K562 (cell line): Measurements from ENCODE around the gene CACNA2D4. TPM values are rescaled to one million over a fixed set of nuclear protein-coding genes. Genes with fewer than 3 reads are reported as not detected.

Experiments used
- ATAC-seq: fragments of 200-7000 bp; cut with Tn5 transposase; 3 replicates; pipeline ENCODE4 v1.9.1; 2020; ENCODE audit warnings: moderate library complexity
- BruUV-seq: library from RNA; stranded (reverse); fragments of 400-500 nt; replicated peaks from 2 replicates; lab custom pipeline; 2021; lab: Mats Ljungman, UMichigan
- CTCF ChIA-PET: fragments of 300-600 bp; formaldehyde crosslinking; extraction: SDS; loops from one replicate; lab custom pipeline; 2021; ENCODE audit warnings: low intra/inter-chr PET ratio; lab: Yijun Ruan, JAX
- POLR2A ChIA-PET: fragments of 300-600, 350-650 bp; sonication (Branson Sonifier 250); formaldehyde crosslinking; extraction: SDS; loops from one replicate; lab custom pipeline; 2021; ENCODE audit warnings: antibody characterized with exemption, inconsistent platforms; lab: Yijun Ruan, JAX
- DNase-seq, 4 experiments: peaks; one replicate each; pipeline versions ENCODE4 v3.0.0 to v3.0.0-alpha.2; 2011 to 2018; ENCODE audit warnings: low spot score in 3 of 4, mixed read lengths in 3 of 4; ENCODE audit errors: extremely low read depth in 1 of 4
- FAIRE-seq: peaks from 2 replicates; lab custom pipeline; 2011; peaks lifted over from hg19 to GRCh38; lab: Jason Lieb, UNC
- H2AFZ ChIP-seq: 2 replicates; pipeline ENCODE4 v1.6.0; 2011; ENCODE audit warnings: low read depth, low read length, control low read depth, inconsistent platforms
- H3K27ac ChIP-seq: fragments of 200-600 bp; 3 replicates; pipeline ENCODE4 v1.8.0; 2011; ENCODE audit warnings: low read depth, mild to moderate bottlenecking, control low read depth, inconsistent platforms, low read length, moderate library complexity, mixed read lengths; ENCODE audit errors: extremely low read depth
- H3K27me3 ChIP-seq, 2 experiments: fragments of 300-600 bp in 1 of 2; 2 replicates in 1 of 2; 3 replicates in 1 of 2; pipeline versions ENCODE4 v1.6.0 to v1.8.0; 2011; ENCODE audit warnings: inconsistent platforms in 2 of 2, low read length in 2 of 2, mild to moderate bottlenecking in 1 of 2, mixed read lengths in 1 of 2, moderate library complexity in 1 of 2; ENCODE audit not compliant: control insufficient read depth in 2 of 2, insufficient read depth in 2 of 2
- H3K36me3 ChIP-seq: fragments of 300-600 bp; 3 replicates; pipeline ENCODE4 v1.8.0; 2011; ENCODE audit warnings: mild to moderate bottlenecking, low read length, inconsistent platforms; ENCODE audit not compliant: control insufficient read depth, insufficient read depth
- H3K4me1 ChIP-seq, 2 experiments: fragments of 200-600 bp in 1 of 2; replicated peaks in 1 of 2; 2 replicates in 1 of 2; 3 replicates in 1 of 2; pipeline versions ENCODE4 v1.5.1 to v1.8.0; 2011; ENCODE audit warnings: inconsistent platforms in 2 of 2, low read length in 2 of 2, mild to moderate bottlenecking in 1 of 2, mixed read lengths in 1 of 2, moderate library complexity in 1 of 2; ENCODE audit not compliant: control insufficient read depth in 2 of 2, insufficient read depth in 2 of 2
- H3K4me2 ChIP-seq: 2 replicates; pipeline ENCODE4 v1.6.1; 2011; ENCODE audit warnings: low read length, control low read depth, inconsistent platforms, mixed read lengths; ENCODE audit not compliant: insufficient read depth
- H3K4me3 ChIP-seq: fragments of 200-600 bp; sonication (generic), shearing (Covaris generic); 2 replicates; pipeline ENCODE4 v1.5.1; 2016; ENCODE audit warnings: control low read depth, inconsistent platforms
- H3K79me2 ChIP-seq: fragments of 200-600 bp; 3 replicates; pipeline ENCODE4 v1.8.0; 2011; ENCODE audit warnings: low read length, inconsistent platforms; ENCODE audit not compliant: control insufficient read depth, insufficient read depth
- H3K9ac ChIP-seq, 2 experiments: 2 replicates each; pipeline versions ENCODE4 v1.6.0 to v1.6.1; 2011; ENCODE audit warnings: low read depth in 2 of 2, low read length in 2 of 2, control low read depth in 1 of 2, inconsistent platforms in 1 of 2, mild to moderate bottlenecking in 1 of 2, mixed read lengths in 1 of 2; ENCODE audit not compliant: insufficient read depth in 1 of 2
- H3K9me1 ChIP-seq: one replicate; pipeline ENCODE4 v1.6.0; 2011; ENCODE audit warnings: inconsistent platforms, mild to moderate bottlenecking, low read length, moderate library complexity; ENCODE audit not compliant: control insufficient read depth, insufficient read depth
- H3K9me3 ChIP-seq: replicated peaks from 2 replicates; pipeline ENCODE4 v1.5.1; 2011; ENCODE audit warnings: low read depth, low read length, inconsistent platforms; ENCODE audit not compliant: control insufficient read depth, insufficient read depth
- H4K20me1 ChIP-seq: replicated peaks from 2 replicates; pipeline ENCODE4 v1.6.1; 2011; ENCODE audit warnings: low read length, inconsistent platforms, mixed read lengths; ENCODE audit not compliant: control insufficient read depth, insufficient read depth
- ETS2 ChIP-seq: IDR thresholded peaks from 2 replicates; pipeline ENCODE4 v1.6.1; 2016; ENCODE audit warnings: borderline replicate concordance, missing genetic modification characterization, mild to moderate bottlenecking, moderate library complexity, missing compliant biosample characterization; ENCODE audit not compliant: poor library complexity, severe bottlenecking
- EZH2 ChIP-seq: IDR thresholded peaks from 2 replicates; pipeline ENCODE4 v1.6.1; 2012; ENCODE audit warnings: low read depth, mild to moderate bottlenecking, inconsistent platforms, low read length, borderline replicate concordance
- MAZ ChIP-seq, 2 experiments: fragments of 450-650 bp in 1 of 2; sonication (generic) in 1 of 2; formaldehyde crosslinking; IDR thresholded peaks in 1 of 2; conservative IDR thresholded peaks in 1 of 2; 2 replicates each; pipeline versions ENCODE4 v1.4.0 to v1.5.0; 2020; ENCODE audit warnings: mild to moderate bottlenecking in 1 of 2, missing genetic modification reagents in 1 of 2
- SNIP1 ChIP-seq: fragments of 450-650 bp; IDR thresholded peaks from 2 replicates; pipeline ENCODE4 v1.7.1; 2017; ENCODE audit warnings: low read depth, mild to moderate bottlenecking
- ZNF217 ChIP-seq: sonication (generic); formaldehyde crosslinking; IDR thresholded peaks from 2 replicates; pipeline ENCODE4 v1.8.0; 2022; ENCODE audit warnings: mild to moderate bottlenecking, missing genetic modification reagents
- ZNF77 ChIP-seq: fragments of 250-450 bp; sonication (Bioruptor Pico); IDR thresholded peaks from 2 replicates; pipeline ENCODE4 v1.5.0; 2020
- WGBS: fragments of 100-300 bp; shearing (Covaris generic); methylation state at CpG from one replicate; pipeline ENCODE4 v1.1.6; 2016; ENCODE audit warnings: low coverage, mixed read lengths; ENCODE audit not compliant: insufficient coverage; ENCODE audit errors: missing lambda C conversion rate; 5-methylcytosine and 5-hydroxymethylcytosine counted together
- in situ Hi-C: fragments of 300-500 bp; cut with MboI; formaldehyde crosslinking; loops from 4 replicates; pipeline ENCODE4 v1.15.0; 2018; ENCODE audit warnings: inconsistent platforms, mixed read lengths
- intact Hi-C: fragments of 100-400 bp; cut with micrococcal nuclease; formaldehyde crosslinking; loops from 2 replicates; pipeline ENCODE4 v1.14.2; 2022
- polyA plus RNA-seq, 8 experiments: library from polyadenylated mRNA; depleted of rRNA in 4 of 8; stranded (reverse) in 5 of 8; unstranded in 3 of 8; fragments of >200 nt; fragmentation: Nextera tagmentation in 2 of 8; fragmentation: Illumina TruSeq in 1 of 8; extraction: Ambion mirVana in 2 of 8; extraction: Trizol in 1 of 8; gene quantifications; 2 replicates each; pipeline versions ENCODE4 v1.2.1 to v1.2.3, GENCODE V29; 2011 to 2014; ENCODE audit warnings: inconsistent platforms in 1 of 8, missing spikeins in 1 of 8
- total RNA-seq, 7 experiments: library from RNA; depleted of rRNA in 6 of 7; stranded (reverse); fragments of >200 nt in 6 of 7; fragmentation: Illumina TruSeq in 2 of 7; extraction: Trizol in 2 of 7; gene quantifications; 2 replicates each; pipeline versions ENCODE4 v1.2.1 to v1.2.3, GENCODE V29; 2011 to 2021; ENCODE audit warnings: low replicate concordance in 1 of 7
- TF ChIP-seq, protein P1 (sequence below): fragments of 450-650 bp; IDR thresholded peaks from 2 replicates; pipeline ENCODE4 v1.6.1; 2016; ENCODE audit warnings: low read depth
- TF ChIP-seq, protein P2 (sequence below), 3 experiments: fragments of 200-800 bp in 1 of 3; fragments of 250-450 bp in 1 of 3; fragments of 450-650 bp in 1 of 3; sonication (Bioruptor Pico) in 1 of 3; sonication (Bioruptor generic) in 1 of 3; formaldehyde crosslinking in 1 of 3; IDR thresholded peaks; 2 replicates each; pipeline versions ENCODE4 v1.6.1 to v1.8.0; 2016 to 2022; ENCODE audit warnings: mild to moderate bottlenecking in 2 of 3, missing genetic modification characterization in 2 of 3, missing compliant biosample characterization in 1 of 3, moderate library complexity in 1 of 3

Gene CACNA2D4
- total and polyA plus RNA-seq, 9 of the 15 experiments (the other 6 are each of a cell fraction or from before 2014, with no cell fraction given), result 0.04 to 0.69 (median 0.40) TPM; not detected in 3

DNA sequence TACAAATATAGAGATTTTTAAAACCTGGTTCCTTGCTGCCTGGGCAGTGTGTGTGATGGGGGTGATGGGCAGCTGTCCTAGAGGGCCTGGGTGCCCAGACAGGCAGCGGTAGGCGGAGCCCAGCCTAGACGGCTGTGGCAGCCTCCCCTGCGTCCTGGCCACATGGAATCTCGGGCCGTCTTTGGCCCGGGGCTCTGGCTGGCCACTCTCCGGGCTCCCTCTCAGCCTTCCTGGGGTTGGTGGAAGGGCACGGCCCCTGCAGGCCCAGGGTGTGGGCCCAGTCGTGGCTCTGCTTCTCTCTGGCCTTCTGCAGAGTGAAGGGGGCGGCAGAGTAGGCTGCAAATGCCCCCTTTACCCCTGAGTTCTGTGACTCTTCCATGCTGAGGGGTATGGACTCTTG, 95.8 kb downstream of the CACNA2D4 start:
- no peak overlapping the region for H3K4me2 ChIP-seq
- H3K36me3 ChIP-seq, result no peaks in the 10 kb centered on the region
- H3K4me1 ChIP-seq, result peaks cover 0 to 17% of the 10 kb centered on the region in 2 experiments; a peak in 2 of 5 replicates
- intact Hi-C loops, result no loop called here
- no peak overlapping the region for H3K9ac ChIP-seq
- H3K27me3 ChIP-seq, result peaks cover 29 to 81% of the 10 kb centered on the region in 2 experiments; a peak in 4 of 5 replicates
- ATAC-seq (no peak), FAIRE-seq (no peak), DNase-seq (no peak)
- no peak overlapping the region for H2AFZ ChIP-seq
- H3K27ac ChIP-seq, result no peak overlapping the region
- peaks cover 6% of the 10 kb centered on the region; the same call in 1 of the 2 replicates for H4K20me1 ChIP-seq
- POLR2A ChIA-PET, result no interaction called here
- no peak for TF ChIP-seq ZNF77 (CRISPR knock-in tag)
- TF ChIP-seq MAZ (CRISPR knock-in tag; conservative IDR thresholded peaks at IDR 0.05 in 1 of 2, IDR thresholded peaks at IDR 0.05 in 1 of 2), result no peak
- TF ChIP-seq, protein P1, sequence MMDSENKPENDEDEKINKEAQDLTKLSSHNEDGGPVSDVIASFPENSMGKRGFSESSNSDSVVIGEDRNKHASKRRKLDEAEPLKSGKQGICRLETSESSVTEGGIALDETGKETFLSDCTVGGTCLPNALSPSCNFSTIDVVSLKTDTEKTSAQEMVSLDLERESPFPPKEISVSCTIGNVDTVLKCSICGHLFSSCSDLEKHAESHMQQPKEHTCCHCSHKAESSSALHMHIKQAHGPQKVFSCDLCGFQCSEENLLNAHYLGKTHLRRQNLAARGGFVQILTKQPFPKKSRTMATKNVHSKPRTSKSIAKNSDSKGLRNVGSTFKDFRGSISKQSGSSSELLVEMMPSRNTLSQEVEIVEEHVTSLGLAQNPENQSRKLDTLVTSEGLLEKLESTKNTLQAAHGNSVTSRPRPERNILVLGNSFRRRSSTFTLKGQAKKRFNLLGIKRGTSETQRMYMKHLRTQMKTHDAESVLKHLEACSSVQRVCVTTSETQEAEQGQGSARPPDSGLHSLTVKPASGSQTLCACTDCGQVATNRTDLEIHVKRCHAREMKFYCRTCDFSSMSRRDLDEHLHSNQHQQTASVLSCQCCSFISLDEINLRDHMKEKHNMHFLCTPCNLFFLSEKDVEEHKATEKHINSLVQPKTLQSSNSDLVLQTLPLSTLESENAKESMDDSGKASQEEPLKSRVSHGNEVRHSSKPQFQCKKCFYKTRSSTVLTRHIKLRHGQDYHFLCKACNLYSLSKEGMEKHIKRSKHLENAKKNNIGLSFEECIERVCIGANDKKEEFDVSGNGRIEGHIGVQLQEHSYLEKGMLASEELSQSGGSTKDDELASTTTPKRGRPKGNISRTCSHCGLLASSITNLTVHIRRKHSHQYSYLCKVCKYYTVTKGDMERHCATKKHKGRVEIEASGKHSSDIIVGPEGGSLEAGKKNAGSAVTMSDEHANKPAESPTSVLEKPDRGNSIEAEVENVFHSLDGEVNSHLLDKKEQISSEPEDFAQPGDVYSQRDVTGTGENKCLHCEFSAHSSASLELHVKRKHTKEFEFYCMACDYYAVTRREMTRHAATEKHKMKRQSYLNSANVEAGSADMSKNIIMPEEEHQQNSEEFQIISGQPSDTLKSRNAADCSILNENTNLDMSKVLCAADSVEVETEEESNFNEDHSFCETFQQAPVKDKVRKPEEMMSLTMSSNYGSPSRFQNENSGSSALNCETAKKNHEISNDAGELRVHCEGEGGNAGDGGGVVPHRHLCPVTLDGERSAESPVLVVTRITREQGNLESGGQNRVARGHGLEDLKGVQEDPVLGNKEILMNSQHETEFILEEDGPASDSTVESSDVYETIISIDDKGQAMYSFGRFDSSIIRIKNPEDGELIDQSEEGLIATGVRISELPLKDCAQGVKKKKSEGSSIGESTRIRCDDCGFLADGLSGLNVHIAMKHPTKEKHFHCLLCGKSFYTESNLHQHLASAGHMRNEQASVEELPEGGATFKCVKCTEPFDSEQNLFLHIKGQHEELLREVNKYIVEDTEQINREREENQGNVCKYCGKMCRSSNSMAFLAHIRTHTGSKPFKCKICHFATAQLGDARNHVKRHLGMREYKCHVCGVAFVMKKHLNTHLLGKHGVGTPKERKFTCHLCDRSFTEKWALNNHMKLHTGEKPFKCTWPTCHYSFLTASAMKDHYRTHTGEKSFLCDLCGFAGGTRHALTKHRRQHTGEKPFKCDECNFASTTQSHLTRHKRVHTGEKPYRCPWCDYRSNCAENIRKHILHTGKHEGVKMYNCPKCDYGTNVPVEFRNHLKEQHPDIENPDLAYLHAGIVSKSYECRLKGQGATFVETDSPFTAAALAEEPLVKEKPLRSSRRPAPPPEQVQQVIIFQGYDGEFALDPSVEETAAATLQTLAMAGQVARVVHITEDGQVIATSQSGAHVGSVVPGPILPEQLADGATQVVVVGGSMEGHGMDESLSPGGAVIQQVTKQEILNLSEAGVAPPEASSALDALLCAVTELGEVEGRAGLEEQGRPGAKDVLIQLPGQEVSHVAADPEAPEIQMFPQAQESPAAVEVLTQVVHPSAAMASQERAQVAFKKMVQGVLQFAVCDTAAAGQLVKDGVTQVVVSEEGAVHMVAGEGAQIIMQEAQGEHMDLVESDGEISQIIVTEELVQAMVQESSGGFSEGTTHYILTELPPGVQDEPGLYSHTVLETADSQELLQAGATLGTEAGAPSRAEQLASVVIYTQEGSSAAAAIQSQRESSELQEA, result no peak
- TF ChIP-seq SNIP1, result no peak
- no peak for TF ChIP-seq EZH2
- no peak for TF ChIP-seq ZNF217 (CRISPR knock-in tag)
- TF ChIP-seq, protein P2, sequence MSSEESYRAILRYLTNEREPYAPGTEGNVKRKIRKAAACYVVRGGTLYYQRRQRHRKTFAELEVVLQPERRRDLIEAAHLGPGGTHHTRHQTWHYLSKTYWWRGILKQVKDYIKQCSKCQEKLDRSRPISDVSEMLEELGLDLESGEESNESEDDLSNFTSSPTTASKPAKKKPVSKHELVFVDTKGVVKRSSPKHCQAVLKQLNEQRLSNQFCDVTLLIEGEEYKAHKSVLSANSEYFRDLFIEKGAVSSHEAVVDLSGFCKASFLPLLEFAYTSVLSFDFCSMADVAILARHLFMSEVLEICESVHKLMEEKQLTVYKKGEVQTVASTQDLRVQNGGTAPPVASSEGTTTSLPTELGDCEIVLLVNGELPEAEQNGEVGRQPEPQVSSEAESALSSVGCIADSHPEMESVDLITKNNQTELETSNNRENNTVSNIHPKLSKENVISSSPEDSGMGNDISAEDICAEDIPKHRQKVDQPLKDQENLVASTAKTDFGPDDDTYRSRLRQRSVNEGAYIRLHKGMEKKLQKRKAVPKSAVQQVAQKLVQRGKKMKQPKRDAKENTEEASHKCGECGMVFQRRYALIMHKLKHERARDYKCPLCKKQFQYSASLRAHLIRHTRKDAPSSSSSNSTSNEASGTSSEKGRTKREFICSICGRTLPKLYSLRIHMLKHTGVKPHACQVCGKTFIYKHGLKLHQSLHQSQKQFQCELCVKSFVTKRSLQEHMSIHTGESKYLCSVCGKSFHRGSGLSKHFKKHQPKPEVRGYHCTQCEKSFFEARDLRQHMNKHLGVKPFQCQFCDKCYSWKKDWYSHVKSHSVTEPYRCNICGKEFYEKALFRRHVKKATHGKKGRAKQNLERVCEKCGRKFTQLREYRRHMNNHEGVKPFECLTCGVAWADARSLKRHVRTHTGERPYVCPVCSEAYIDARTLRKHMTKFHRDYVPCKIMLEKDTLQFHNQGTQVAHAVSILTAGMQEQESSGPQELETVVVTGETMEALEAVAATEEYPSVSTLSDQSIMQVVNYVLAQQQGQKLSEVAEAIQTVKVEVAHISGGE (CRISPR knock-in tag; IDR thresholded peaks at IDR 0.05), result no peak
- no peak for TF ChIP-seq ETS2 (tag)
- no peak overlapping the region for H3K4me3 ChIP-seq
- 2% methylated on average over 9 of the region's 11 CpGs for WGBS
- CTCF ChIA-PET, result no interaction called here
- in situ Hi-C loops, result no loop called here
- H3K79me2 ChIP-seq, result no peaks in the 10 kb centered on the region
- BruUV-seq, result no TSS peak
- H3K9me3 ChIP-seq, result no peaks in the 10 kb centered on the region
- H3K9me1 ChIP-seq, result no peaks in the 10 kb centered on the region
